HTERT RPE-1 (cell line): Measurements from ENCODE around the gene PHYHIPL.

ENCODE experiments used
- in situ Hi-C: fragments of 300-500 bp; cut with MboI; formaldehyde crosslinking; loops from 4 replicates; pipeline ENCODE4 v1.14.3; 2020; ENCODE audit warnings: low sequenced_read_pairs

Gene PHYHIPL

DNA sequence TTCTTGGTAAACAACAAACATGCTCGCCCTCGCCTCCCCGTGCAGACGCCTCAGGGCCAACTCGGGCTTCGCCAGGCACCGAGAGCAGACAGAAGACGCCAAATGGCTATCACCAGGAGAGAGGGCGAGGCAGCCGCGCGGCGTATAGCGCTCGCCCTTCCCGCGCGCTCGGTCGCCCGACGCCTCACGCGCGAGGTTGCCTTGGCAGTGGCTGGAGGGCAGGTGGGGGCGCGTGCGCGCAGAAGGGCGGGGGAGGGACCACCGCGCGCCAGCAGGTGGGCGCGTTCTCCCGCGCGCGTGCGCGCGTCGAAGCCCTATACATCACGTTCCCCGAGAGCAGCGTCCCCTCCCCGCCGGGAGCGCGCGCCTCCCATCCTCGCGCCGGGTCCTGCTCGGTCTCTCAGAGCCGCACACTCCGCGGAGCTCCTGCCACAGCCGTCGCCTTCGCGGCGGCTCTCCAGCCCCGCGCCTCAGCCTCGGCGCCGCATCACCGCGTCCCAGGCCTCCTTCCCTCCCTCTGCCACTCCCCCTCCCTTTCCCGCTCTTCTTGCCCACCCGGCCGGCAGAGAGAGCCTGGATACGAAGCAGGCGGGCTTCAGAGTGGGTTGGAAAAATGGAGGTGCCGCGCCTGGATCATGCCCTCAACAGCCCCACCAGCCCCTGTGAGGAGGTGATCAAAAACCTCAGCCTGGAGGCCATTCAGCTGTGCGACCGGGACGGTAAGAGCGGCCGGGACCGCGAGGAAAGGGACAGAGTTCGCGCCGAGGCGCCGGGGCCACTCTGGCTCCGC is at the start of gene PHYHIPL:
Gene PHYHIPL, plus strand, starts transcription at position 403 of the 790 bp plus-strand sequence. Its CDS starts 211 bp downstream, at position 614.
- in situ Hi-C loops: no loop called here

DNA sequence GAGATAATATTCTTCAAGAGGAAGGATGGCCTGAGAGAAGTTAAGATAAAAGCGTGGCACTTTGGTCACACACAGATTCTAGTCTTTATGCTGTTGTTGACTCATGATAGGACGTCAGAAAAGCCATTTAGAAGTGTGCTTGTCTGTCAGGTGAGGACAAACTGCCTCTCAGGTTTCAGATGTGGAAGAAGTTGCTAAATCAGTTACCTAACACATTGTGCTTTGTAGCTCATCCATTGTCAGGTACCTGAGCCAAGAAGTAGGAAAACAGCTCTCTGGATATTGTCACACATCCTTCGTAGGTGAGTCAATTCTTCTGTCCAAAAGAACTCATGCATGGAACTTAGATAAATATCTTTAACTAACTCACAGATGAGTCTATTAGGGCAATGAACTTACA is 49.5 kb upstream of the PHYHIPL start:
- in situ Hi-C loops: no loop called here

- in situ Hi-C loops: no loop called here
These were observed 48.5 kb upstream of the PHYHIPL start for GRCh38 chr10:59127991-59128390.

- in situ Hi-C loops: no loop called here
These were observed 46.6 kb upstream of the PHYHIPL start for GRCh38 chr10:59129867-59130266.

DNA sequence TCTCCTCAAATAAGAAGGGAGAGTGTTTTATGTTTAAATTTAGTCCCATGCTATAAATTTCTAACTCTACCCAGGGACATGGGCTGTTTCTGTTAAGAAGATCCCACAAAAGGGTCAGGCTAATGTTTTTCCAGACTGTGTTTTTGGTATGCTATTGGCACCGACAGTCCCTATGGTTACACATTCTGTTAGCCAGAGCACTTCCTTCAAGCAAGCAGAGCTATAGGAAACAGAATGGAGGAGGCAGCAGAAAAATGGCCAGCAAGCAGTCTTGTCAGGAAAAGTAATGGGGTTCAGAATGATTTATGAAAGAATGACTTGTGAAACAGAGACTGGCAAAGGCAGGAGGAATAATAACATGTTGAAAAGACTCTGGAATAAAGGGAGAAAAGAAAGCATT is 44.8 kb upstream of the PHYHIPL start:
- in situ Hi-C loops: no loop called here

- in situ Hi-C loops: no loop called here
These were observed 42.4 kb upstream of the PHYHIPL start for GRCh38 chr10:59133841-59134593.

DNA sequence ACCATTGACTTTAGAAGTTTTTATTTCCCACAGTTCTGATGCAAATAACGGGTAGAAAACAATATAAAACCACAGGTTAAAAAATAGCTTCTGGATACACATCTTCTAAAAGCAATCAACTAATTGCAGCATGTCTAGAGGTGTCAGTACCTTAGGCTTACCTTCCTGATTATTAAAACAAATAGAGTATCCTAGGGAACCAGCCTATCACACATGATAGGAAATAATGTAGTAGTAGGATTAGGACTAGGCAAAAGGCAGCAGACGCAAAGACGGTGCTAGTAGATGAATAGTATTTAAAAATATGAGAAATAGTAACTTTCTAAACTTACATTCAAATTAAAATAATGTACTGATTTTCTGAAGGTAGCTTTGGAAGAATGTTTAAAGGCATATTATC is 41.7 kb upstream of the PHYHIPL start:
- in situ Hi-C loops: no loop called here

GRCh38 chr10:59135275-59135674 is 41.2 kb upstream of the PHYHIPL start:
- in situ Hi-C loops: no loop called here

DNA sequence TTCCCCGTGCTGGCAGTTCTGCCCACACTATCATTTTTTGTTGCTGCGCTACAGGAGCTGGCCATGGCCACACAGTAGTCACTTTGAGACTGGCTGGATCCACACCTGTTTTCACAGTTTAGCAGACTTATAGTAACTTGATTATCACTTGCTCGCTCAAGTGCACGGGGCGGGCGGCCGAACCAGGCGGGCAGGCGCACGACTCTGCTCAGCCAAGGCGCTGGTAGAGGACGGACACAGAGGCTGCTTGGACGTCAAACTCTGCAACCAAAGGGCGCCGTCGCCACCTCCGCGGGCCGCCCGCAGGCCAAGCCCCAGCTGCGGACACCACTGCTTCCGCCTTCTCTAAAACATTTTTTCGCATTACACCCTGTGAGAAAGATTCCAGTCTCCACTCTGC is 38.4 kb upstream of the PHYHIPL start:
- in situ Hi-C loops: no loop called here

GRCh38 chr10:59143544-59143943 is 32.9 kb upstream of the PHYHIPL start:
- in situ Hi-C loops: no loop called here

GRCh38 chr10:59148701-59149100 is 27.7 kb upstream of the PHYHIPL start:
- in situ Hi-C loops: no loop called here

DNA sequence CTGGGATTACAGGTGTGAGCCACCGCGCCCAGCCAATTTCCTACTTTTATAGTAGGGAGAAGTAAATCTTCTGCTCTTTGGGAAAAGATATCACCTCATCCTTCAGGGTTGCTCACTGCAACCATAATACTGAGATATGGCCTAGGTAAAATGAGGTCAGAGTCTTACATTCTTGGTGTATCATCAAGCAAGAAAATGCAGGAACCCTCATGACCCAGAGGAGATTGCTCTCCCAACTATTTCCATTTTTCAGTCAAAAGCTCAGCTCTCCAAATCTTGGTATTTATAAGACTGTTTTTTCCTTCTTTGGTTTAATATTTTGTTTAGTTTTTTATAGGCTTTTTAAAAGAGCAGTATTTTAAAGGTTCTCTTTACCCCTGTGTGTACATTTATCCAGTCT is 20.9 kb upstream of the PHYHIPL start:
- in situ Hi-C loops: no loop called here

DNA sequence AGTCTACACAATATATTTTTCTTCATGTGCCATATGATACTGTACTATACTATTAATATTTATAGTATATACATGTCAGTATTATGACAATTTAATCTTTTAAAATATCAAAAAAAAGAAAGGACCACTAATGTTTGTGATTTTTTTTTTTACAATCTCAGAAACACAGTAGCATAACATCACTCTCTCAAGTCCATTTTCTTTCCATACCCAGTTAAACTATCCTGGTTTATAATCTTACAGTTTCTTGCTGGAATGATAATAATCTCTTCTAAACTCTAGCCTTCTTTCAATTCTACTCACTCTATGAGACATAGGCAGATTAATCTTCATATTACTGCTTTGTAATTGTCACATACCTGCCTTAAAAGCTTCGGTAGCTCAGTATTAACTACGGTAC is 8.9 kb upstream of the PHYHIPL start:
- in situ Hi-C loops: no loop called here

GRCh38 chr10:59172567-59172966 is 3.9 kb upstream of the PHYHIPL start:
- in situ Hi-C loops: no loop called here

- in situ Hi-C loops: no loop called here
These were observed 3.0 kb upstream of the PHYHIPL start for GRCh38 chr10:59173414-59173813.

- in situ Hi-C loops: no loop called here
These were observed 754 bp upstream of the PHYHIPL start for GRCh38 chr10:59175538-59176240.

DNA sequence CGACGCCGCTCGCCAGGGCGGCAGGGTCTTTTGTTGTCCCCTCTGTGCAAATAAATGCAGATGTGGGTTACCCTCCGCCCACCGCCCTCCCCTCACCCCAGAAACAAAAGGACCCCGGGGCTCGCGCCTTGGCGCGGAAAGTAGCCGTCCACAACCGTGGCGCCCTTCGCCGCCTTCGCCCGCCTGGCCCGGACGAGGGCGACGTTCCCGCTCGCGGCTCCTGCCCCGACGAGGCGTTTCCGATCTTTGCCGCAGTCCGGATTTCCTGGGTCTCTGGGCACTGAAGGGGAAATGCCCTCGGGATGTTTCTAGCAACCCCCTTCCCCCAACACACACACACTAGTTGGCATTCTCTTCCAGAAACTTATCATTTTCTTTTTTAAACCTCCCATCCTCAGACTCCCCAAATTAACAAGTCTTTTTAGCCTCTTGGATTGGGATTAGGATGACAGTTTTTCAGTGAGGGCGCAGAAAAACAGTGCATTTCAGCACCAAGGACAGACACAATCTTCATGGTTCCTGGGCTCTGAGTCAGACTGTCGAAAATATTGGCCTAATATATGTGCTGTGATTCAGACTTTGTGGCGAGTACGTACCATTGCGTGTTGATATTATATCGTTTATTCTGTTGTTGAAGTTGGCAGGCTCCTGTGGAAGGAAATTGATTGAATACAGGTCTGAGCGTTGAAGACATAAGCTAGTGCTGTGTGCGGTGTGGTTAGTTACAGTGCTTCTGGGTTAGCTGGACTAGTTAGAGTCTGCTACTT is 771 bp downstream of the PHYHIPL start:
- in situ Hi-C loops: no loop called here

DNA sequence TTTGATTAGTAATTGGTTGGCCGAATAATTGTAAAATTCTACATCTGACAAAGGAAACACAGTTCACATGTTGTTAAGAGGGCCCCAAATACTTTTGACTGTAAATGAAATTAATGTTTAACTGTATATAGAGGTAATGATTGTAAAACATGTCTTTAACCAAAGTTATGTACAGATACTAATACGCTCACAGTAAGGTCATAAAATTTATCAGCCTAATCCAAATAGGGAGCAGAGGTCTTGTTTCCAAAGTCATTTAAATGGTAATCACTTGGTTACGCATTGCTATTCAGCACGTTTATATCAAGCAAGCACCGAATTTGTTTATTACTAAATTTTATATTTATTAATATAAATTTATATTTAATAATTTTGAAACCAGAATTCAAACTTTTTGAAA is 1.4 kb downstream of the PHYHIPL start:
- in situ Hi-C loops: no loop called here

DNA sequence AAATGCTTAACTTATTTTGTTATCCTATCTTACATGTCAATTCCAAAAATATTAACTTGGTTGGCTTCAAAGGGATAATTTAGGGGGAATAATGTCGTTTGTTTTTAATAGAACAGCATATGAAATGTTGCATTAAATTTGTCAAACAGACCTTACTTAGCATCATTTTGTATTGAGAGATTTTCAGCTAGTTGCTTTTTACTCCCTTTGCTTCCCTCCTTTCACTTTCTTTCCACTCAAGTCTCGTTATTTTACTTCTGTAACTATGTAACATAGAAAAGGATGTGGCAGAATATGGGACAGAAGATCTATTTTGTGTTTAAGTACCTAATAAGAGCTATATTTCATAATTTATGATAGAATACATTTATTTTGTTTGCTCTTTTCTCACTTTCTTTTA is 2.6 kb downstream of the PHYHIPL start:
- in situ Hi-C loops: no loop called here

- in situ Hi-C loops: no loop called here
These were observed 4.3 kb downstream of the PHYHIPL start for GRCh38 chr10:59180689-59181270.

DNA sequence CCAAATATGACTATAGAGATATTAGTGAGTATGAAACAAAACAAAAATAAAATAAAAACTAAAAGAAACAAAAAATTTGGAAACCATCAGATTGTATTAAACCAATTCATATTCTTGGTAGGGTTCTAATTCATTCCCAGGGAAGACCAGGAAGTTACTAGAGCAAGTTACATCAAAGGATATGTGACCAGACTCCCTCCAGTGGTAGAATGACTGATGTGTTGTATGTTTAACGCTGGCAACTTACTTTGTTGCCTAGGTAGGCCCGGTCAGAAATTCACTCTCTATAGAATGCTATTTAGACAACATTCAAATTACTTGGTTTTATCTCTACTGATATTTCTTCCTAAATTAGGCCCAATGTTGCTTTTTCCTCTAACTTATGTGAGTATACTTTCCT is 5.2 kb downstream of the PHYHIPL start:
- in situ Hi-C loops: no loop called here
